NCI-H1930 (cell line): ENCODE measurements around the gene ICE2.

Source experiments
- DNase-seq, 2 experiments: peaks; one replicate each; lab custom pipeline; 2025; lab: John Stamatoyannopoulos, UW

ICE2 gene

GRCh38 chr15:60478566-60479360, at the start of gene ICE2:
ICE2 (minus strand) TSS chr15:60479142; CDS start chr15:60477977, 1,165 bp downstream.
- peak; percentile 77 to 83 for DNase-seq

- no peak for DNase-seq
Measured at GRCh38 chr15:60528530-60528929, 49.6 kb upstream of the ICE2 start.

GRCh38 chr15:60527456-60527855, 48.5 kb upstream of the ICE2 start:
- DNase-seq, result no peak

- no peak for DNase-seq
Measured at GRCh38 chr15:60526127-60526616, 47.2 kb upstream of the ICE2 start.

GRCh38 chr15:60525341-60526039, 46.5 kb upstream of the ICE2 start:
- no peak for DNase-seq

- no peak for DNase-seq
Measured at GRCh38 chr15:60523056-60523455, 44.1 kb upstream of the ICE2 start.

GRCh38 chr15:60520825-60521368, 42.0 kb upstream of the ICE2 start:
- DNase-seq, result peak in 1 of 2 experiments; percentile 24

- DNase-seq, result no peak
Measured at GRCh38 chr15:60520013-60520824, 41.3 kb upstream of the ICE2 start.

- no peak for DNase-seq
Measured at GRCh38 chr15:60519218-60519617, 40.3 kb upstream of the ICE2 start.

GRCh38 chr15:60518511-60518910, 39.6 kb upstream of the ICE2 start:
- DNase-seq, result no peak

- no peak for DNase-seq
Measured at GRCh38 chr15:60514261-60514881, 35.4 kb upstream of the ICE2 start.

GRCh38 chr15:60513676-60514075, 34.7 kb upstream of the ICE2 start:
- no peak for DNase-seq

GRCh38 chr15:60512937-60513336, 34.0 kb upstream of the ICE2 start:
- DNase-seq, result no peak

GRCh38 chr15:60511351-60512031, 32.5 kb upstream of the ICE2 start:
- DNase-seq, result no peak

- no peak for DNase-seq
Measured at GRCh38 chr15:60510006-60510405, 31.1 kb upstream of the ICE2 start.

GRCh38 chr15:60509470-60509869, 30.5 kb upstream of the ICE2 start:
- no peak for DNase-seq

- DNase-seq, result no peak
Measured at GRCh38 chr15:60508442-60508841, 29.5 kb upstream of the ICE2 start.

- no peak for DNase-seq
Measured at GRCh38 chr15:60507596-60508424, 28.9 kb upstream of the ICE2 start.

GRCh38 chr15:60496853-60497252, 17.9 kb upstream of the ICE2 start:
- no peak for DNase-seq

- DNase-seq, result peak; percentile 61 to 71
Measured at GRCh38 chr15:60494108-60494507, 15.2 kb upstream of the ICE2 start.
